ENCODE results near the gene CA9.
"Not testable (repeated sequence)": the region's sequence is repeated elsewhere in the genome, so short reads cannot be mapped to it uniquely, and the experiment has no call there.

CA9 gene

DNA sequence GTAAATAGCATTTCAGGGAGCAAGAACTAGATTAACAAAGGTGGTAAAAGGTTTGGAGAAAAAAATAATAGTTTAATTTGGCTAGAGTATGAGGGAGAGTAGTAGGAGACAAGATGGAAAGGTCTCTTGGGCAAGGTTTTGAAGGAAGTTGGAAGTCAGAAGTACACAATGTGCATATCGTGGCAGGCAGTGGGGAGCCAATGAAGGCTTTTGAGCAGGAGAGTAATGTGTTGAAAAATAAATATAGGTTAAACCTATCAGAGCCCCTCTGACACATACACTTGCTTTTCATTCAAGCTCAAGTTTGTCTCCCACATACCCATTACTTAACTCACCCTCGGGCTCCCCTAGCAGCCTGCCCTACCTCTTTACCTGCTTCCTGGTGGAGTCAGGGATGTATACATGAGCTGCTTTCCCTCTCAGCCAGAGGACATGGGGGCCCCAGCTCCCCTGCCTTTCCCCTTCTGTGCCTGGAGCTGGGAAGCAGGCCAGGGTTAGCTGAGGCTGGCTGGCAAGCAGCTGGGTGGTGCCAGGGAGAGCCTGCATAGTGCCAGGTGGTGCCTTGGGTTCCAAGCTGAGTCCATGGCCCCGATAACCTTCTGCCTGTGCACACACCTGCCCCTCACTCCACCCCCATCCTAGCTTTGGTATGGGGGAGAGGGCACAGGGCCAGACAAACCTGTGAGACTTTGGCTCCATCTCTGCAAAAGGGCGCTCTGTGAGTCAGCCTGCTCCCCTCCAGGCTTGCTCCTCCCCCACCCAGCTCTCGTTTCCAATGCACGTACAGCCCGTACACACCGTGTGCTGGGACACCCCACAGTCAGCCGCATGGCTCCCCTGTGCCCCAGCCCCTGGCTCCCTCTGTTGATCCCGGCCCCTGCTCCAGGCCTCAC is at the start of gene CA9:
Gene CA9, plus strand, starts transcription at position 797 of the 893 bp plus-strand sequence. Its CDS starts 32 bp downstream, at position 829.
- peak; percentile 86 for DNase-seq

DNA sequence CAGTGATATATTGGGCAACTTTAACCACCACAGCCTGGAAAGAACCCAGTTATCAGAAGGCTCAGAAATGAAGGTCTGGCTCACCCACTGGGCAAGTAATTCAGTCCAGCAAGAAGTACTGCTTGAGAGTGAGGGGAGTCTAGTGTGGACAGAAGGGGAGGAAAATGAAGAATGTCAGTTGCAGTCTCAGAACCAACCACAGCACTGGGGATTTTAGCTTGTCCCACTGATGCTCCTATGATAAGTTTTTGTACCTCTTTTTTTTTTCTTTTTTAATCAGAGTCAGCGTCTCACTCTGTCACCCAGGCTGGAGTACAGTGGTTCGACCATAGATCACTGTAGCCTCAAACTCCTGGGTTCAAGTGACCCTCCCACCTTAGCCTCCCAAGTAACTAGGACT is 46.2 kb upstream of the CA9 start:
- DNase-seq, result no peak

DNA sequence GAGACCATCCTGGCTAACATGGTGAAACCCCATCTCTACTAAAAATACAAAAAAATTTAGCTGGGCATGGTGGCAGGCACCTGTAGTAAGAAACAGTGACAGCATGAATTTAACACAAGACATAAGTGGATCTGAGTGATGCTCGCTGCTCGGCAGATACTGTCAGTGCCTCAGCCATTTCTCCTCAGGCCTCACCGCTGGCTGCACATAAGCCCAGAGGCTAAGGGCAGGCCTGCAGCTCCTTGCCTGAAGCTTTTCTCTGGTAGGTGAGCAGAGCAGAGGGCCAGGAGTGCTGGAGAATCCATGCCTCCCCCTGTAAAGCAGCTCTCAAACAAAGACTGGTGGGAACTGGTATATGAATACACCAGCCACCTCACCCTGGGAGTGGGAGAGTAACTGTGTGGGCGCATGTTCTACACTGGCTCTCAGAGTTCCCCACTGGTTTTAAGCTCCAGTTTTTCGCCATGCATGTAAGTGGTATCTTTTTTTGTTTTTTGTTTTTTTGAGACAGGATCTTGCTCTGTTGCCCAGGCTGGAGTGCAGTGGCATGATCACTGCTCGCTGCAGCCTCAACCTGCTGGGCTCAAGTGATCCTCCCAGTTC is 45.2 kb upstream of the CA9 start:
- DNase-seq, result no peak

DNA sequence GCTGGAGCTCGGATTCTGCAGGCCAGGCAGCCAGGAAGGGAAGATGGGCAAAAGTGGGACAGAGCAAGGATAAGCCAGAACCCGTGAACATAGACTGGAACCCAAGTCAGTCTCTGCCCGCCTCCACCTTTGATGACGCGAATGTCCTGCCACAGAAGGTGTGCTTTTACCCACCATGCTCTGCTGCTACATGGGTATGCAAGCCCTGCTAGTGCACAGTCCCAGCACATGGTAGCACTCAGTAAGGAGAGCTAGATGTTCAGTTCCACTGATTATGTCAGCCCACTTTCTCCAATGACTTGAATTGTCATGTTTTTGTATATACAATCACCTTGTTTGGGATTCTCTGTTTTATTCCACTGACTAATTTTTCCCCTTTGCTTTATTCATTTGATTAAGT is 44.1 kb upstream of the CA9 start:
- DNase-seq, result no peak

DNA sequence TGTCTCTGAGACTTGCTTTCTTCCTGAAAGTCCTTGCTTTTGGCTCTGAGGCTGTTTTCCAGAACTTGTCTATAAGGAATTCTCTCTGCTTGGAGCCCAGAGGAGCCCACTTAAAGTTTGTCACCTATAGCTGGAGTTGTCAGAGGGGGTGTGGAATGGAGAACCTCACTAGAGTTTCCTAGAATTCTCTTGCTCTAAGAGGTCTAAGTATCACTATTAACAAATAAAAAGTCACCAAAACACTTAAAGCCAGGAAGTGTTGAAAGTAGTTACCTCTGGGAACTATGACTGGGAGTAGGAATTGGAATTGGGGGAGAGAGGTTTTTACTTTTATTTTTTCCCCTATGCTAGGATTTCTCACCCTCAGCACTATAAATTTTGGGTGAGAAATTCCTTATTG is 38.0 kb upstream of the CA9 start:
- DNase-seq, result no peak

DNA sequence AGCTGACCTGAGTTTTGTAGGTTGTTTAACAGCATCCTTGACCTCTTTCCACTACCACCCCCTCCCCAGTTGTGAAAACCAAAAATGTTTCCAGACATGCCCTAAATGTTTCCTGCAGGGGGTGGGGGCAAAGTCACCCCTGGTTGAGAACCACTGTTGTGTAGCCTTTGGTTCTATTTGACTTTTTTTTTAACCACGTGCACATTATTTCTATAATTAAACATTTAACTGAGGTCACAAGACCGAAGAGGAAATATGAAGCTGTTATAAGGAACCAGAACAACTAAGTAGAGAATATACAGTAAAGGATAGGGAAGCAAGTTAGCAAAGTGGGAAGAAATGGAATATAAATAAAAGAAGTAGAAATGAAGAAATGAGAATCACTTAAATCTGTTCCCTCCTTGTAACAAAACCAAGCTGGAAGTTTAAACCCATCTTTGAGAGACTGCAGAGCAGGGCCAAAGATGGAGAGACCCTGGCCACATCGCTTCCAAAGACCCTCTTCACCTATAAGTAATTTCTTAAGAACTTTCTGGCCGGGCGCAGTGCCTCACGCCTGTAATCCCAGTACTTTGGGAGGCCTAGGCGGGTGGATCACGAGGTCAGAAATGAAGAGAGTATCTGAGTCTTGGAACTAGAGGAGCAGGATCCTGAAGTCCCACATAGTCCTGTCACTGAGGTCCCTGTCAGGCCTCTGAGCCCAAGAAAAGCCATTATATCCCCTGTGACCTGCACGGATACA is 37.4 kb upstream of the CA9 start:
- DNase-seq, result no peak

DNA sequence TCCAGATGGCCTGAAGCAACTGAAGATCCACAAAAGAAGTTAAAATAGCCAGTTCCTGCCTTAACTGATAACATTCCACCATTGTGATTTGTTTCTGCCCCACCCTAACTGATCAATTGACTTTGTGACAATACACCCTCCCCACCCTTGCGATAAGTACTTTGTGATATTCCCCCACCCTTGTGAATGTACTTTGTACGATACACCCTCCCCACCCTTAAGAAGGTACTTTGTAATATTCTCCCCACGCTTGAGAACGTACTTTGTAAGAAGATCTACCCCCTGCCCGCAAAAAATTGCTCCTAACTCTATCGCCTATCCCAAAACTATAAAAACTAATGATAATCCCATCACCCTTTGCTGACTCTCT is 36.9 kb upstream of the CA9 start:
- DNase-seq, result not testable (repeated sequence)

DNA sequence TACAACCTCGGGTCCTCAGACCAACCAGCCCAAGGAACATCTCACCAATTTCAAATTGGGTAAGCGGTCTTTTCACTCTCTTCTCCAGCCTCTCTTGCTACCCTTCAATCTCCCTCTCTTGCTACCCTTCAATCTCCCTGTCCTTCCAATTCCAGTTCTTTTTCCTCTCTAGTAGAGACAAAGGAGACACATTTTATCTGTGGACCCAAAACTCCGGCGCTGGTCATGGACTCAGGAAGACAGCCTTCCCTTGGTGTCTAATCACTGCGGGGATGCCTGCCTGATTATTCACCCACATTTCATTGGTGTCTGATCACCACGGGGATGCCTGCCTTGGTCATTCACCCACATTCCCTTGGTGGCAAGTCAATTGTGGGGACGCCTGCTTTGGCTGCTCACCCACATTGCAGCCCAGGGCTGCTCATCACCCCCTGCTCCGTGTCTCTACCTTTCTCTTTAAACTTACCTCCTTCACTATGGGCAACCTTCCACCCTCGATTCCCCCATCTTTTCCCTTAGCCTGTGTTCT is 36.2 kb upstream of the CA9 start:
- DNase-seq, result not testable (repeated sequence)

DNA sequence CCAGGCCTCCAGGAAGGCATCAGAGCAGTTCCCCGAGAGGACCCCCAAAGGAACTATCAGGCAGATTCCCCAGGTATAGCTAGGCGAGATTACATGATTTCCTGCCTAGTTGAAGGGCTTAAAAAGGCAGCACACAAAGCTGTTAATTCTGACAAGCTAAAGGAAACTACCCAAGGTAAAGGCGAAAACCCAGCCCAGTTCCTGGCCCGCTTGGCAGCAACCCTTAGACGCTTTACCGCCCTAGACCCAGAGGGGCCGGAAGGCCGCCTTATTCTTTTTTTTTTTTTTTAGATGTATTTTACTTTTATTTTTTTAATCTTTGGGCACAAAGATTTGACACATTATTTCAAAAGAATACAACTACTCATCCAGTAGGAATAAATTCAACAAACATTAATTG is 35.0 kb upstream of the CA9 start:
- not testable (repeated sequence) for DNase-seq

DNA sequence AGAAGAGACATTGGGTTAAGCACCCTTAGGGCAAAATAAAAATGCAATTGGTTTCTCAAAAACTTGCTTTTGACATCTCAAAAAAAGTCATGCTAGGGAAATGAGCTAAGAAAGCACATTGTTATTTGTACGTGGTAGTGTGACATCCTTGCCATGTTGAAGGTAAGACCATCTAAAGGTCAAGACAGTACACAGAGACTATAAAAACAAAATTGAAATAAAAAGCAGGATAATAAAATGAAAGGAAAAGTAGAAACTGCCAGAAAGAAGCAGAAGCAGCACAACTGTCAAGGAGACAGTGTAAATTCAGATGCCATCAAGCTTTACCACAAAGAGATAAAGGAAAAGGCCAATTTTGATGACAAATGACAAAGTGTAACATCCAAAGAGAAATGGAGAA is 34.5 kb upstream of the CA9 start:
- DNase-seq, result not testable (repeated sequence)

DNA sequence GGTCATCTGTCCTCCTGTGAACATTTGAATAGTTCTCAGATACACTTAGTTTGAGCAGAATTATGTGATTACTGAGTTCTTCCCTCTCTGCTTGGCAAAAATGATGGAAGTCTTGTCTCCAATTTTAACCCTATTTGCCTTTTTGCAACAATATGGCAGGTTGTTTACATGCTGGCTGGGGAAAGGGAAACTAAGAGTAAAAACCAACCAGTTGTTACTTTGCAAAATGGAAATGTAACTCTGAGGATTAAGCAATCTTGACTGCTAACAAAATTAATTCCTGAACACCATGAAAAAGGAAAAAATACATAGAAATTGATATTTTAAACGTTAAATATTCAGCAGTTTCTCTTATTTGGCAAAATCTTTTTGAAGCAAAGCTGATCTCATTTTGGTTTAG is 34.1 kb upstream of the CA9 start:
- no peak for DNase-seq

DNA sequence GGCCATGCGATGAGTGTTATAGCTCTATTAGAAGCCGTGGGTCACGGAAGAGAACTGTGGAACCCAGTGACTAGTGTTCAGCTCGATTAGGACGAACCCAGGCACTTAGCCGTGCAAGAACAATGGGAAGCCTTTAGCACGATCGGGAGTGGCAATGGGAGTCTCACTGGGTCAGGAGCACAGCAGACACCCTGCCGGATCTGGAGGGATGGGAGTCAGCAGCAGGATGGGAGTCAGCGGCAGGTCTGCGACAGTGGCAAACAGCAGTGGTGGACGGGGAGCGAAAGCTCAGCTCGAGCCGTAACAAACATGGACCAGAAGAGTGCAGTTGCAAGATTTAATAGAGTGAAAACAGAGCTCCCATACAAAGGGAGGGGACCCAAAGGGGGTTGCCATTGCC is 33.3 kb upstream of the CA9 start:
- DNase-seq, result not testable (repeated sequence)

DNA sequence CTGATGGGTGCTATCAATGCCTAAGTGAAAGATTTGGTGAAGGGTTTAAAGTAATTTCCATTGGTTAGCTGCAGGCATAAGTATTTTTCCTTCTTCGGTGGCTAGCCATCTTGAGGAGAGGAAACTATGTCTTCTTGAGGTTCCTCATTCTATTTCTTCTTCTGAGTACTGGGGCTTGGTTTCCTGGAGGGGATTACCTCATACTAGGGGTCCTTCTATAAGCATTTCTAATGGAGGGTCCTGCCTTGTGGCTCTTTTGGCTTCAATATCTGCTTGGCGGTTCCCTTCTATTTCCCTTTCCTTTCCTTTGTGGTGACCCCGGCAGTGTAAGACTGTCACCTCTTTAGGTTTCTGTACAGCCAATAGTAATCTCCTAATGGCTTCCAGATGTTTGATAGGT is 32.2 kb upstream of the CA9 start:
- not testable (repeated sequence) for DNase-seq

DNA sequence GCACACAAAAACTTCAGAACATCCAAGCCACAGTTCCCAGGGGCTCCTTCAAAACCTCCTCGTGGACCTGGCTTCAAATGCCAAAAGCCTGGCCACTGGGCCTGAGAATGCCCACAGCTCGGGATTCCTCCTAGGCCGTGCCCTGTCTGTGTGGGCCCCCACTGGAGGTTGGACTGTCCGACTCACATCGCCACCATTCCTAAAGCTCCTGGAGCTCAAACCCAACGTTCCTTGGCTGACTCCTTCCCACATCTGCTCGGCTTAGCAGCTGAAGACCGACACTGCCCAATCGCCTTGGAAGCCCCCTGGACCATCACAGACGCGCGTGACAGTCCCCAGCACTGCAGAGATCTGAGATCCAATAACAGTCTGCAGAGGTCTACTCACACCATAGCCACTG is 30.7 kb upstream of the CA9 start:
- DNase-seq, result no peak

DNA sequence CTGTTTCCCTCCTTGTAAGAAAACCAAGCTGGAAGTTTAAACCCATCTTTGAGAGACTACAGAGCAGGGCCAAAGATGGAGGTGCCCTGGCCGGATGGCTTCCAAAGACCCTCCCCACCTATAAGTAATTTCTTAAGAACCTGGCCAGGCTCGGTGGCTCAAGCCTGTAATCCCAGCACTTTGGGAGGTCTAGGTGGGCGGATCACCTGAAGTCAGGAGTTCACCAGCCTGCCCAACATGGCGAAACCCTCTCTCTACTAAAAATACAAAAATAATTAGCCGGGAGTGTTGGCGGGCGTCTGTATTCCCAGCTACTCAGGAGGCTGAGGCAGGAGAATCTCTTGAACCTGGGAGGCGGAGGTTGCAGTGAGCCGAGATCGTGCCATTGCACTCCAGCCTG is 28.0 kb upstream of the CA9 start:
- not testable (repeated sequence) for DNase-seq

DNA sequence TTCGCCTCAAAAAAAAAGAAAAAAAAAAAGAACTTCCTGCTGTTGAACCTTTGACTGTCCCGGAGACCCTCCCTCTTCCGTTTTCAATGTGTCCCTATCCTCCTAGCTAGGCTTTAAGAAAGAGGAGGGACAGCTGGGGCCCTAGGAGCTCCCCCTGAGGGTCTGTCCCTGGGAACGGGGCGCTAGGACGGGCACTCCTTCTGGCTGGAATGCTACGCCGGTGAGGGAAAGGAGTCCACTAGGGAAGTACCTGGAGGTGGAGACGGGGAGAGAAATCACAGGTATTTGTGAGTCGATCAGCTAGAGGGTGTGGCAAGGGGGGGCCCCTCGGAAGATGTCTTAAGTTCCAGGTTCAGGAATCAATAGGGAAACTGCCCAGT is 27.6 kb upstream of the CA9 start:
- DNase-seq, result peak; percentile 37

DNA sequence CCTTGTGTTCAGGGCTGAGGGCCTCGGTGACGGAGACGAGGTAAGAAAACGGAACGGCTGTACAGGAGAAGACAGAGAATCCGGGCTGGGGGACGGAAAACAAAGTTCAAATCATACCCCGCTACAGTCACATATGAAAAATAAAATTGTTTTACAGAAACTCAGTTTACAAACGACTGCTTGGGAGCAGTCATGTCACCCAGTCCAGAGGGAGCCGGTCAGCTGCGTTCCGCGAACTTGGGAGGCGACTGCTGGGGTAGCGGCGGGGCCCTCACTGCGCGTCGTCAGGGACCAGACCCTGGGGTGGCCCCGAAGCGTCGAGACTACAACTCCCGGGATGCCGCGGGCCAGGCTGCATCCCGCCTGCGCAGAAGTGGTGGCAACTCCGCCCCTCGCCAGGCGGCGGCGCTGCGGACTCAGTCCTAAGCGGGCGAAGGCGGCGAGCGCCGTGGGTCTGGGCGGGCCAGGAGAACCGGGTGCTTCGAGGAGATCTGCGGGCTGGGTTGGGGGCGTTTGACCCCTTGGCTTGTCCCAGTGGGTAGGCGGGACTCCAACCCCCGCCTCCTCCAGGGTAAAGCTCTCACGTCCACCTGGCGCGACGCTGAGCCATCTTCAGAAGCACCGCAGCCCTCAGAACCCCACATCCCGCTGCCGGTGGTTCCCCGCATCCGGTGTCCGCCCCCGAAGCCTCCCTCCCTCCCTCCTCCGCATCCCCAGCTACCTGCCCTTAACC is 27.0 kb upstream of the CA9 start:
- DNase-seq, result peak; percentile 88

DNA sequence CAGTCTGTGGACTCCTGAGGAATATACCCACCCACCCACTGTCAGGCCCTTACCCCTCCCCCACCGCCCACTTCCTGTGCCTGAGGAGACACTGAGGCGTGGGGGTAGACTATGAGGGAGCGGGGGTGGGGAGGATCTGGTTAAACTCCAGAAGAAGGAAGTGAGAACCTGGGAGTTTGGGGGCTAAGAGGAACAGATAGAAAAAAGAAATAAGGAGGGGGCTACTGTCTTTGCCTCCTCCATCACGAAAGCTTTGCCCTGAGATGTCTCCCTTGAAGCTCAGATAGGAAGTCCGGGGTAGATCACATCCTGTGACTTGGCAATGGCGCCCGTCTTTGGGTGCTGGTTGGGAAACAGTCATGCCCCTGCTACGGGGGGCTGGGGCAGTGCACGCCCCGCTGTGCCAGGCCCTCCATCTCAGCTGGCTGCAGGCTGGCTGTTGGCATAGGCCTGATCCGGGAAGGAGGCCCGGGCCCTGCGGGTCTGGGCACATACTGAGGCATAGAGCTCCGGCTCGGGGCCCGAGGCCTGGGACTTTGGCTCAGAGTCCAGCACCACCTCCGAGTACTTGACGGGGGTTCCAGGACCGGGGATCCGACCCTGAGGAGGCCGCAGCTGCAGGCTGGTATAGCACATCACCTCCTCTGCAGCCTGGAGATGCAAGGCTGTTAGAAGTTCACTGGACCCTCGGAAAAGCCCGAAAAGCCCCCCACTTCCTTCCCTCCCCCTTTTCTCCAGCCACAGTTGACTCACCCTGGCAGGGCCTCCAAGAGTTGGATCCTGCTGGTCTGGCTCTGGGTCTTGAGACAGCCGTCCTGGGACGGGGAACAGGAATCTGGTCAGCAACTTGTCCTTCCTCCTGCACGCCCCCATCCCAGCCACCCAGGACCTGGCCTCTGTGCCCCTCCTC is 24.0 kb upstream of the CA9 start:
- DNase-seq, result no peak

DNA sequence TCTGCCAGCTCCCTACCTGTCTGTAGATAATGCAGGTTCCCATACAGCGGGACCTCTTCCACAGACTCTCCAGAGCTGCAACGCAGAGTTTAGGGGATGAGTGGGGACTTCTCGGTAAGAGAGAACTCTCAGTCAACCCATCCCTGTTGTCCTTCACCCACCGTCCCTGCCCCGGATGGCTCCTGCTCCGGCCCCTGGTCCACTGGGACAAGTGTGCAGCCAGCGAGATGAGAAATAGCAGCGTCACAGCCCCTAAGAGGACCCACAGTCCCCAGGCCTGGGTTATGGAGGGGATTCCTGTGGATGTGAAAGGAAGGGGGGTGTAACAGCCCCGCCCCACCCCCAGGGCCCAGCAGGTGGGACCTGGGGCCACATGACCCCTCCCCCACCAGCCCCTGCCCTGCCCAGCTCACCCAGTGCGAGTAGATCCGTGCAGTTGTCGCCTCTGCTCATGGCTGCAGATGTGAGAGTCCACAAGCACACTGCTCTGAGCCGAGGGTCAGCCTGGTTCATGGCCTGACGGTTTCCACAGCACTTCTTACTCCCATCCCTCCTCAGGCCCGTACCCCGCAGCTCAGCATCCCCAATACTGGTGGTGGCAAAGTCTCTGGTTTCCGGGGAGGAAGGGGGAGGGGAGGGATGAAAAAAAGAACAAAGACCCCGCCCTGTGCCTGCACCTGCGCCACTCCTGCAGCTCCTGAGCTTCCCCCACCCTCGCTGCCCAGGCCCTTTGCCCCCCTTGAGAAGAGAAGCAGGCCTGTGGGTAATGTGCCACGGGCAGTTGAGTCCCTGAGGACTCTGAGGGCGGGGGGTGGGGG is 23.2 kb upstream of the CA9 start, which contains the start of gene SIT1:
Gene SIT1, minus strand, starts transcription at position 591 of the 818 bp plus-strand sequence. Its CDS starts 78 bp downstream, at position 513.
- no peak for DNase-seq

DNA sequence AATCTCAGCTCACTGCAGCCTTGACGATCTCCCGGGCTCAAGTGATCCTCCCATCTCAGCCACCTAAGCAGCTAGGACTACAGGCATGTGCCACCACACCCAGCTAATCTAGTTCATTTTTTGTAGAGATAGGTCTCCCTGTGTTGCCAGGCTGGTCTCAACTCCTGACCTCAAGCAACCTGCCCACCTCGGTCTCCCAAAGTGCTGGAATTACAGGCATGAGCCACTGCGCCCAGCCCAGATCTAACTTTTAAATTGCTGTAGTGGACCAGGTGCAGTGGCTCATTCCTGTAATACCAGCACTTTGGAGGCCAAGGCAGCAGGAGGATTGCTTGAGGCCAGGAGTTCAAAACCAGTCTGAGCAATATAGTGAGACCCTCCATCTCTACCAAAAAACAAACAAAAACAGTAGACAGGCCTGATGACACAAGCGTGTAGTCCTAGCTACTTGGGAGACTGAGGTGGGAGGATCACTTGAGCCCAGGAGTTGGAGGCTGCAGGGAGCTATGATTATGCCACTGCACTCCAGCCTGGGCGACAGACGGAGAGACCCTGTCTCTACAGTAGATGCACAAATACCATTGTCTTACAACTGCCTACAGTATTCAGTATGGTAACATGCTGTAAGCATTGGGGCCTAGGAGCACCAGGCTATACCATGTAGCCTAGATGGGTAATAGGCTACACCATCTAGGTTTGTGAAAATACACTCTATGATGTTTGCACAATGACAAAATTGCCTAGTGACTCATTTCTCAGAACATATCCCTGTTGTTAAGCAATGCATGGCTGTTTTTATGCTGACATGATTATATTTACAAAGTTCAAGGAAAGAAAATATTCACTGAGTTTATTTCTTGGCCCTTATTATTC is 21.5 kb upstream of the CA9 start:
- no peak for DNase-seq
